Suprapubic skin (tissue), 4 donors: ENCODE measurements around the gene TFDP1.

Experiments used
- POLR2A ChIP-seq, 2 donors: fragments of 450-650 bp; IDR thresholded peaks; one replicate each; pipeline ENCODE4 v1.6.1; 2017; ENCODE audit warnings: antibody characterized with exemption in 2 of 2, mild to moderate bottlenecking in 2 of 2, moderate library complexity in 2 of 2
- POLR2AphosphoS5 ChIP-seq, 3 donors: sonication (generic); formaldehyde crosslinking; IDR thresholded peaks; one replicate each; pipeline ENCODE4 v1.6.1; 2017; ENCODE audit warnings: antibody characterized with exemption in 3 of 3
- TF ChIP-seq, protein P1 (sequence below), 2 donors: fragments of 200-600 bp in 1 of 2; fragments of 450-650 bp in 1 of 2; sonication (generic) in 1 of 2; IDR thresholded peaks; one replicate each; pipeline ENCODE4 v1.5.1; 2016 to 2019; ENCODE audit warnings: antibody characterized with exemption in 2 of 2, mild to moderate bottlenecking in 1 of 2, moderate library complexity in 1 of 2

DNA sequence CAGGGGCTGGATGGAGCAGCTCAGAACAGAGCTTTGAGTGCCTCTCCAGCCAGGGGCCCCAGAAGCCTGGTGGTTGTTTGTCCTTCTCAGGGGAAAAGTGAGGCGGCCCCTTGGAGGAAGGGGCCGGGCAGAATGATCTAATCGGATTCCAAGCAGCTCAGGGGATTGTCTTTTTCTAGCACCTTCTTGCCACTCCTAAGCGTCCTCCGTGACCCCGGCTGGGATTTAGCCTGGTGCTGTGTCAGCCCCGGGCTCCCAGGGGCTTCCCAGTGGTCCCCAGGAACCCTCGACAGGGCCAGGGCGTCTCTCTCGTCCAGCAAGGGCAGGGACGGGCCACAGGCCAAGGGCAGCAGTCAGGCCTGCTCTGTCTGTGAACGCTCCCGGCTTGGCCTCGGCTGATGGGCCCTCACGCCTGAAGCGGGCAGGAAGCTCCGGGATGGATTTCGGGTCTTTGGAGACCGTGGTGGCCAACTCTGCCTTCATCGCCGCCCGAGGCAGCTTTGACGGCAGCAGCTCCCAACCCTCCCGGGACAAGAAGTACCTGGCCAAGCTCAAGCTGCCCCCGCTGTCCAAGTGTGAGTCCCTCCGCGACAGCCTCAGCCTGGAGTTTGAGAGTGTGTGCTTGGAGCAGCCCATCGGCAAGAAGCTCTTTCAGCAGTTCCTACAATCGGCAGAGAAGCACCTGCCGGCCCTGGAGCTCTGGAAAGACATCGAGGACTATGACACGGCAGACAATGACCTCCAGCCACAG lies 82.6 kb downstream of the TFDP1 start, which contains the start of gene GRK1:
- TF ChIP-seq, protein P1, sequence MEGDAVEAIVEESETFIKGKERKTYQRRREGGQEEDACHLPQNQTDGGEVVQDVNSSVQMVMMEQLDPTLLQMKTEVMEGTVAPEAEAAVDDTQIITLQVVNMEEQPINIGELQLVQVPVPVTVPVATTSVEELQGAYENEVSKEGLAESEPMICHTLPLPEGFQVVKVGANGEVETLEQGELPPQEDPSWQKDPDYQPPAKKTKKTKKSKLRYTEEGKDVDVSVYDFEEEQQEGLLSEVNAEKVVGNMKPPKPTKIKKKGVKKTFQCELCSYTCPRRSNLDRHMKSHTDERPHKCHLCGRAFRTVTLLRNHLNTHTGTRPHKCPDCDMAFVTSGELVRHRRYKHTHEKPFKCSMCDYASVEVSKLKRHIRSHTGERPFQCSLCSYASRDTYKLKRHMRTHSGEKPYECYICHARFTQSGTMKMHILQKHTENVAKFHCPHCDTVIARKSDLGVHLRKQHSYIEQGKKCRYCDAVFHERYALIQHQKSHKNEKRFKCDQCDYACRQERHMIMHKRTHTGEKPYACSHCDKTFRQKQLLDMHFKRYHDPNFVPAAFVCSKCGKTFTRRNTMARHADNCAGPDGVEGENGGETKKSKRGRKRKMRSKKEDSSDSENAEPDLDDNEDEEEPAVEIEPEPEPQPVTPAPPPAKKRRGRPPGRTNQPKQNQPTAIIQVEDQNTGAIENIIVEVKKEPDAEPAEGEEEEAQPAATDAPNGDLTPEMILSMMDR (IDR thresholded peaks at IDR 0.05): no peak
- TF ChIP-seq POLR2AphosphoS5 (IDR thresholded peaks at IDR 0.05): no peak
- no peak for TF ChIP-seq POLR2A (IDR thresholded peaks at IDR 0.05)
